Stimulated activated CD4-positive, alpha-beta T cell treated with anti-CD3 and anti-CD28 coated beads, TNF-alpha, amount 100 ng/mL, for 4 hours (primary cell): ENCODE results near the gene PTPRB.

ENCODE experiments used
- DNase-seq, 3 experiments: peaks; one replicate each; pipeline ENCODE4 v3.0.0-alpha.2; 2020; ENCODE audit warnings: low read depth in 3 of 3

PTPRB gene

DNA sequence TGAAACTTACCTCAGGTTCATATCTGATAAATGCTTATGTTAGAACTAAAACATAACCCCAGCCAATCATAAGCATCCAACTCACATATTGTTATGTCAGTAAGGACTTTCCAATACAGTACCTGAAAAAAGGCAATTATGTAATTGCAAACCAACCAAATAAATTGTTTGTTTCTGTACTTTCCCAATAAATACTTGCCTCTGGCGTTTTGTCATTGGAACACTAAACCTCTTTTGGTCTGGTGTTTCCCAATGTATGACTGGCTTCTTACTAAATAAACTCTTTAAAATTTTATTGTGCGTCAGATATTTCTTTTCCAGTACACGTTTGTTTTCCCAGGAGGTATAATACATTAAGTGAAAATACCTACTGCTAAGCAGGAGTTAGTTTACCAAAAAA lies 6.7 kb upstream of the PTPRB start:
- no peak for DNase-seq

DNA sequence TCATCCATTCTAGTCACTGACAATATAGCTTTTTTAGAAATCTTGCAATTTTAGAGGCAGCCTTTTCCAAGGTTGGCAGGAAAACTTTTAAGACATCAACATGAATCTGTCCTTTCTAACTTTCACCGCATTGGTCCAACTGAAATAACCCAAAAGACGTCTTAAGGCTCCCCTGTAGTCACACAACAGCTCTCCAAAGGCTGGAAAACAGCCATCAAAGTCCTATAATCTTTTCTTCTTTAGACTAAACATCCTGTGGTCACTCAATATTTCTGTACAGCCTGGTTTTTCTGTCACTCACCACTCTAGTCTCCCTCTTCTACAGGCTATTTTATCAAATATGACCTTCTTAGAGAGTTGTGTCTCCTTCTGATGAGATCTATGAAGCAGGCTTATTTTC lies 4.5 kb upstream of the PTPRB start:
- no peak for DNase-seq

DNA sequence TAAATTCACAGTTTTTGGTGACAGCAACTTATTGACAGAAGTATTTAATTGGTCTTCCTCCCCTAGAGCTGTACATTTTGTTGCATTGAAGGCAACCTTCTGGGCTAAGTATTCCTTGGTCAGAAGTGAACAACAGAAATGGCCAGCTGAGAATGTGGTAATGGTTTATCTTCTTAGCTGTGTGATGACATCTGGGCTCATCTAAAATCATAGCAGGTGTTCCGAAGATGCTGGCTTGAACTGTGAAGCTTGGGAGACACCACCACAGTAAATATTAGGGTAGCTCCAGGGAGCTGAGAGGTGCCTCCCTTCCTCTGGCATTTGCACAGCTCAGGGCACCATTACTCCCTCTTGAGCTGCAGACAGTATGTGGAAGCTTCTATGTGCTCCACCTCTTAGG lies 3.7 kb upstream of the PTPRB start:
- DNase-seq, result no peak

DNA sequence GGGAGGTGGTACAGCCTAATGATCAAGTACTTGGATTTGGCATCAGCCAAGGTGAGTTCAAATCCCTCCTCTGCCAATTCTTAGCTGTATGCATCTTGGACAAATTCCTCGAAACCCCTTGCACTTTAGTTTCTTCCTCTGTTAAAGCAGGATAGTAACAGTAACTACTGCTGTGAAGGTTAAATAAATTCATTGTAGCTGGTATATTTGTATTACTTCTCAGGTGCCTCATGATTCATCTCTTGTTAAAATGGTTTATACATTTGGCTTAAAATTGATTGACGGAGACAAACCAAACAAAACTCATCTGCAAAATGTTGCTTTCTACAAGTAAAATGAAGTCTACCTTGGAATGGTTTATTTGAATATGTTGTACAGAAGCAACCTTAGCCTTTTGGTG lies 2.3 kb upstream of the PTPRB start:
- no peak for DNase-seq

DNA sequence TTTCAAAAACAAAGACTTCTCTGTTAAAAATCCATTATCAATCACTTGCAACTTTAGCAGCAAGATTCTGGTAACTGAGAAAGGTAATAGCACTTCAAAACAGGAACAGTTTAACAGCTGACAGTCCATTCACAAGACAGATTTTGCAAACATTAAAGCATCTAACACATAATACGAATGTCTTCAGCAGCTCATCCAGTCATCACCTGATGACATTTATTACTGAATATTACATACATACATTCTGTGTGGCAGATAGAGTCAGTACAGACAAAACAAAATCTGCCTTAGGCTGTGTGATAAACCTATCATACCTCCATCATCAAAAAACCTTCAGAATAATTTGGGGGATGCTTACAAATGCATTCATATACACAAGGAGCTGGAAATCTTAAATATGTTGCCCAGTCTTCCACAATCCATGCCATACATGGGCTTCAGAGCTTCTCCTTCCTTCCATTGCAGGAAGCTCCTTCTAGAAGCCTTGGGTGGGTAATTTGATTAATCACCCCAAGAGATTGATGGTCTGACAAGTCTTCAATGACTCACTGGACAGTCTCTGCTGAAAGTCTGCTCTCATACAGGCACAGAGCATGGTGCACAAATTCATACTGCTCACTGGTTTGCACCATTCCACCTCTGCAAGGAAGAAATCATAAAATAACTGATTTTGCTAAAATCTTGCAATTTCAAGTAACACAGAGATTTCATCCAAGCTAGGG lies 1.6 kb upstream of the PTPRB start:
- no peak for DNase-seq

DNA sequence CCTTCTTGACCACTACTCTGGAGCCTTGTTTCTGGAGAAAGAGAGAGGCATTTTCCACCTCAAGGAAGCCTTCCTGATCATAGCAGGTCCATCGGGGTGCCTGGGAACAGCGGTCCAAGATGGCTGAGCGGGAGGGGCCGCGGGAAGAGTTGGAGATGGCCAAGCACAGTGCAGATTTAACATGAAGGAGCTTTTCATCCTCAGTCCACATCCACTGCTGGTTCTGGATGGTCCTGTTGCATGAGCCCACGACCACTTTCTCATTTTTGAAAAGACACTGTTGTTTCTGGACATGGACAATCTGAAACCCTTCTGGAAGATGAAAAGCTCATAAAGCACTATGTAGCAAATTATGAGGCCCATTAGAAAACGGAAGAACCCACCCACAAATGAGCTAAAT lies 1.5 kb downstream of the PTPRB start:
- DNase-seq, result no peak

DNA sequence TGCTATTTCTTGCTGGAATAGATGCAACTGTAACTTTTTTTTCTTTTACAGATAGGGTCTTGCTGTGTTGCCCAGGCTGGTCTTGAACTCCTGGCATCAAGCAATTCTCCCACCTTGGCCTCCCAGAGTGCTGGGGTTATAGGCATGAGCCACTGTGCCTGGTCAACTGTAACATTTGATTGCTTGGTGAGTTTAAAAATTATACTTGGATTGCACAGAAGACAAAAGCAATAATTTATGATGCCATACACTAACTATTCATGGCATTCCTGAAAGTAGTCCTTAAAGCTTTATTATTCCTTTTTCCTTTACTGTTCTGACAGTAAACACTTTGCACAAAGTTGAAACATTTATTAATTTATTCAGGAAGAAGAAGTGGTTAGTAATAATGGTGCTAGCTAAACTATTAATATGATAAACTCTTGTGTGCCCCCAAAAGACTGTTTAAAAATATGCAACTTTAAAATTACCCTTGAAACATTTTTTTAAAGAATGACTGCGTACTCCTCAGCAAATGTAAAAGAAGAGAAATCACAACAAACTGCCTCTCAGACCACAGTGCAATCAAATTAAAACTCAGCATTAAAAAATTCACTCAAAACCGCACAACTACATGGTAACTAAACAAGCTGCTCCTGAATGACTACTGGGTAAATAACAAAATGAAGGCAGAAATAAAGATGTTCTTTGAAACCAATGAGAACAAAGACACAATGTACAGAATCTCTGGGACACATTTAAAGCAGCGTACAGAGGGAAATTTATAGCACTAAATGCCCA lies 8.3 kb downstream of the PTPRB start:
- DNase-seq, result no peak

DNA sequence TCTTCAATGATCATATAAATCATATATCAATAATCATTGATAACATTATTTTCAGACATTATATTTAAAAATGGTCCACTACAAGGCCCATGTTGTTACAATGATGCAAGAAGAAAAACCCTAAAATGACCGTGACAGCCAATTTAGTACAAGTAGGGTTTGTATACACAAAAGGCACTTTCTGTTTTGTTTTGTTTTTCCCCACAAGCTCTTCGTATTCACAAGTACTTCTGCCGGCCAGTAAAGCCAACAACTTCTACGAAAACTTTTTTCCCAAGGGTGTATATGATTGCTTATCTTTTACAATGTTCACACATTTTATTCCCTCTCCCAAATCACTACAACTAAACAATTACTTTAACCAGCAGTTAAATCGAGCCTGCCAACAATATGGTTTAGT lies 9.6 kb downstream of the PTPRB start:
- no peak for DNase-seq

DNA sequence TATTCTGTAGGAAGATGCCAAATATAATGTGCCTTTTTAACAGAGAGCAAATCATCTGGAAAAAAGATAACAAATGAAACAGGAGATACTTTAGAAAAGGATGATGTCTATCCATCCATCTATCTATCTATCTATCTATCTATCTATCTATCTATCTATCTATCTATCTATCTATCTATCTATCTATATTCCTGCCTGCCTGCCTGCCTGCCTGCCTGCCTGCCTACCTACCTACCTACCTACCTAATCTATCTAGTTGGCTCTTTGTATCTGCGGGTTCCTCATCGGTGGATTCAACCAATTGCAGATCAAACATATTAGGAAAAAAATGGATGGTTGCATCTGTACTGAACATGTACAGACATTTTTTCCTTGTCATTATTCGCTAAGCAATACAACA lies 11.0 kb downstream of the PTPRB start:
- DNase-seq, result no peak

DNA sequence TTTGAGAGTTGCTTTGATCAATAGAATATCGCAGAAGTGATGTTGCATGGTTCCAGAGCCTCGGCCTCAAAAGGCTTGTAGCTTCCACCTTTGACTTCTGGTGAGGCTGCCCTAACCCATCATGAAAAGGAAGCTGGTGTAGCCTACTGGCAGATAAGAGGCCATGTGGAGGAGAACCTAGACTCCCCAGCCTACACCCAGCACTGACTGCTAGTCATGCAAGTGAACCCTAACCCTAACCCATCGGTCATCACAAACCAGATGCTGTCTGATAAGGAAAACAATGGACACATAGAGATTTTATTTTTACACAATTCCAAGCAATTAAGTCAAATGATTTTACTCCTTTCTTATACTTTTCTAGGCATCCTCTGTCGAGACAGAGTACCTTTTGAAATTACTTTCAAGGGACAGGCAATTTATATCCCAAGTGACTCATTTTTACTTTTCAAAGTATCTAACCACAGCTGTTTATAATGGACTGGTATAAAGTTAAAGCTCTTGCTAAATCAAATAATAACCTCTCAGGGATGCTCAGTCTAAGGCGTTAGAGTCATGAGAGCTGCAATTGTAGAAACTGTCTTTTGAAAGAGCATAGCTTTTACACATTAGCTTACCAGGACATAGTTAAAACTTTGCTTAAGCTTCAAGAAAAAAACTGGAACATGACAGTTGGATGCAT lies 17.6 kb downstream of the PTPRB start:
- DNase-seq, result no peak

DNA sequence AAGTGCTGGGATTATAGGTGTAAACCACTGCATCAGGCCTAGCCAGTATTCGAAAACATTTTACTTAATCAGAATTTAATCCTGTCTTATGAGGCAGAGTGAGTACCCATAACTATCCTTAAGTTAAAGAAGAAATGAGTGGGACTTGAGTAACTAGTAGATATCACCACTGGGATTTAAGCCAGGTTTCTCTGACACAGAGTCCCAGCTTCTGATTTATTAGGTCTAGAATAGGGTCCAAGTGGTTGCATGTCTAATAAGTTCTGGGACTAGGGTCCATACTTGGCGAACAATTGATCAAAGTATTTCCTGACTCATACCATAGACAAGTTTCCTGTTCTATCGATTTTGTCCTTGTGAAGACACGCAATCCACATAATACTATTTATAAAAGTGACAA lies 18.9 kb downstream of the PTPRB start:
- no peak for DNase-seq

DNA sequence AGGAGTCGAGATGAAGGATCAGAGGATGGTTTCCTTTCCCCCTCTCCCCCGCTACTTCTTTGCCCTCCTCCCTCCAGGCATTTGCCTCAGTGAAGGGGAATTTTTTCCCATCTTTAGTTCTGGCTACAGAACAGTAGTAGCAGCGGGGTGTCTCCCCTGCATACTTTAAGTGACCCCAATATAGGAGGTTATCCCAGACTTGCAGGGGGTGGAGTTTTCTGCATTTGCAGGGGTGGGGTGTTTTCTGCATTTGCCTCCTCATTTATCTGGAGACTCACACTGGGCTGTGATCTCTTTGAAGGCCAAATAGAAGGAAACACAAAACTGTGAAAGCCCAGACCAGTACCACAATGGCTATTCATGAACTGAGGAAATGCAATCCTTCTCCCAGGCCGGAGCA lies 19.8 kb downstream of the PTPRB start:
- no peak for DNase-seq

DNA sequence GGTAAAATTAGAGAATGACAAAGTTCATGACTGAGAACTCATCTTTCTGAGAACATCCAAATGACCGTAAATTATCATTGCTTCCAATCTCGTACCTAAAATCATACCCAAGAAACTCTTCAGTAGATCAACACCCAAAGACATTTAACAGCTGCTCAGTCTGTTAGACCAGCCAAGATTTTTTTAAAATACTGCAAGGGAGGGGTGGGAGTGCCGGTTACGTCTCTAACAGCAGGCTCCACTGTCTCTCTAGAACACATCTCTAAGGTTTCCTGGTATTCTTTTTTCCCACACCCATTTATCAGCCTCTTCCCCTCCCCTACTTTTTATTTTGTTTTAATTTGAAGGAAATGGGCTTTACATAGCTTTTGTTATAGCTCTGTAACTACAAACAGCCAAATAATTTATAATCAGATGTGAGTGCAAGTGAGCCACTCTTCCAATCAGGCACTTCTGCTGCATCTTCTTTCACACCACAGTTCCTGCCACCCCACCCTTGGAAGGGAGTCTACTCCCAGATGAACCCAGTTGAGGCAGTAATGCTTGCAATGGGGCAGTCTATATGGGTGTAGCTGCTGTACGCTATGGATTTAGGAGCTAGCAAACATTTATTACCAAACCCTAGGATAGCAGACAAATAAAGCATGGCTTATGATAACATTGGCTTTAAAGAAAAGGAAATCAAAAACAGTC lies 21.9 kb downstream of the PTPRB start:
- no peak for DNase-seq

DNA sequence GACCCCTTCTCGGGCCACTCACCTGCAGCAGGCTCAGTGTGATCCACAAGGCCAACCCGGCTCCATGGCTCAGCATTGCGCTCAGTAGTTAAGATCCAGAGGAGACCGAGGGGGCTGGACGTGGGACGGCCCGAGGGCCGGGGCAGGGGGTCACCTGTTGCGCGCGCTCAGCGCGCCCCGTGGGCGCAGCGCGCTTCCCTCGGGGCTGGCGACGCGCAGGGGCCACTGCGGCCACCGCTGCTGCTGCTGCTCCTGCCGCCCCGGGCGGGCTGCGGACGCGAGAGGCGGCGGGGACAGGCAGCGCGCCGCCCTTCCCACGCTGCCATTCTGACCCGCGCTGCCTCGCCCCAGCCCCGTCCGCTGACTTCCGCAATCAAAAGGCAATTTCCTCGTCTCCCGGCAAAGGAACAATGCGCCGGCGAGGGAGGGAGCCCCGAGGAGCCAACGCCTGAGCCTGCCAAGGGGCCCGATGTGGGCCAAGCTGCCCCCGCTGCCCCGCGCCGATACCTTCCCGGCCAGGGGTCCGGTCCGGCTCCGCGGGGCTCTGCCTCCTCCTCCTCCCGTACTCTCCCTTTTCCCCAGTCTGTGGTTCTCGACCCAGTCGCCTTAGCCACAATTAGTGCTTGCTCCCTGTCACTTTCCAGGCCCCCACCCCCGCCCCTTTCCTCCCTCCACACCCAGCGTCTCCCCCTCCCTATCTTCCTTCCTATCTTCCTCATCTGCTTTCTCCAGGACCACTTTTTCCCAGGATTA lies 27.3 kb downstream of the PTPRB start:
- no peak for DNase-seq

DNA sequence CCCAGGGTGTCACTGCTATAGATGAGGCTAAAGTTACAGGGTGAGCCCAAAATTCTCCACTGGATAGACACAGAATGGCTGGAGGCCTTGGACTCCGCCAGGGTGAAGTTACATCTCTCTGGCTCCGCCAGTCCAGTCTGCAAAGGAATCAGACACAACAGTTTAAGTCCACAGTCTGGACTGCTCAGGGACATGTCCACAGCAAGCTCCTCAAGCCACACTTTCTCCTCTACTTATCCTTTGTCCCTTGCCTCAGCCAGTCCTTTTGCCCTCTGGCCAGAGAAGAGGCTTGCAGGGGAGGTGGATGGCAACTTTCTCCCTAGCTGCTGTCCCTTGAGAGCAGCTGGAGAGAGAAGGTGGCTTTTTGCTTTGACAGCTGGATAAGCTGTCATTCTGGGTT lies 28.0 kb downstream of the PTPRB start:
- no peak for DNase-seq

DNA sequence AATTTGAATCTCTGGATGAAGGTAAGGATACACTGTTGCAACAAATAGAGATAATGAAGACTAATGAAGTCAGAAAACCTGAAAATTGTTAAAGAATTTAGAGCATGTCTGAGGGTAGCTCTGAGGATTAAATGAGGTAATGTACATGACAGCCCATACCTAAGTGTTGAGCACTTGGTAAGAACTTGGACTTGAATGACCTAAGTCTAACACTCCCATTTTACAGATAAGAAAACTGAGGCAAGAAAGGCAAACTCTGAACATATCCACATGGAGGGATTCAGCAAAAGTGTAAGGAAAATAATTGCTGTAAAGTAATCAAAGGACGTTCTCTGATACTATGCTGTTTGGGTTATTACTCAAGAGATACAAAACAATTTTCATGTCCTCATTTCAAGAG lies 29.0 kb downstream of the PTPRB start:
- DNase-seq, result no peak

DNA sequence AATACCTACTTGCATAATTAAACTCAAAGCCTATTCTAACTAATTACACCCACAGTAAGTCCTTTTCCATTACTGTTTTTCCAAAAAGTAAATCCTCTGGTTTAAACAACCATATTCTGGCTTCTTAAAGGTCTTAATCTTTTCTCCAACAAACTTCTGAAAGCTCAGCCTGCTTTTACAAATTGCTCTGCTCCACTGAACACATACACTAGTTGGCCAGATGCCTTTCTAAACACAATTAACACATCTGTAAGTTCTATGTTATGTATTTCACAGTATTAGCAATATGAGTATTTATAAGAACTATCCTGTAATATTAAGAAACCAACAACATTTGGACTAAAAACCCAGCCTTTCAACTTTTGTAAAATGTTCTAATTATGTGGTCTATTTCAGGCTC lies 30.1 kb downstream of the PTPRB start:
- no peak for DNase-seq

DNA sequence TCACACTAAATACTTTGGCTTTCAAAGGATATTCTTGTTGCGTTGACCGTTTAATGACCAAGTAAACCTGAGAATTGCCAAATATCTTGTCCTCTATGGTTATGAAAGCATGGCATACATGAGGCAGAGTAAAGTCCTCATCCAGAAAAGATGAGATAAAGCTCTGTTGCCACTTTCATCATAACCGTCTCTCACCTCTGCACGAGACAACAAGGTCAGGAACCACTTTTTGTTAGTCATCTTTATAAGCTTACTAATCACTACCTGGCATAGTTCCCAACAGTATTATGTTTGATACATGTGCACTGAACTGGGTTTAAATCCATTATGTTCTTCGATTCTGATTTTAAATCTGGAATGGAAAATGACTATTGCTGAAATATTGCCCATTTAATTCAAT lies 31.3 kb downstream of the PTPRB start:
- no peak for DNase-seq

DNA sequence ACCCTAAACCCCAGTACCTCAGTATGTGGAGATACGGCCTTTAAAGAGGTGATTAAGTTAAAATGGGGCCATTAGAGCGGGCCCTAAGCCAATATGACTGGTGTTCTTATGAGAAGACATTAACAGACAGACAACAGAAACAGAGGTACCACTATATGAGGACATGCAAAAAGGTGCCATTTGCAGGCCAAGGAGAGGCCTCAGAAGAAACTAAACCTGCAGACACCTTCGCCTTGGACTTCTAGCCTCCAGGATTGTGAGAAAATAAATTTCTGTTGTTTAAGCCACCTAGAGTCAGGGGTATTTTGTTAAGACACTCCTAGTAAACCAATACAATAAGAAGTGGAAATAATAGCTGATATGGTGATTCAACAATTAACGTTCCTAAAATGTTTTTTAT lies 32.6 kb downstream of the PTPRB start:
- no peak for DNase-seq

DNA sequence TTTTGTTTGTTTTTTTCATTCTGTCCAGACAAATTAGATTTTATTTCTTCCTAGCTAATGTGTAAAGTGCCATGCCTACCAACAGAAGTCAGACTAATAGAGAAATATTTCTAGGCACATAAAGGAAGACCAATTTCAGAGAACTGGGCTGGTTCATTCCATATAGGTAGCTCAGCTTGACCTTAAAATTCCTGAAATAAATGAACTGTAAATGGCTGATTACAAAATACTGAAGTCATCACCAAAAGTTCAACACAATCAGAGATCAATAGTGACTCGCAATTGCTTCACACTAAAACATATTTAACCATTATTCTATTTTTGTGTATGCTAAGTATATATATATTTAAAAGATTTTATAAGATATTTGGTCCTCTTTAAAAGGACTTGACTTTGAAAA lies 34.2 kb downstream of the PTPRB start:
- no peak for DNase-seq

DNA sequence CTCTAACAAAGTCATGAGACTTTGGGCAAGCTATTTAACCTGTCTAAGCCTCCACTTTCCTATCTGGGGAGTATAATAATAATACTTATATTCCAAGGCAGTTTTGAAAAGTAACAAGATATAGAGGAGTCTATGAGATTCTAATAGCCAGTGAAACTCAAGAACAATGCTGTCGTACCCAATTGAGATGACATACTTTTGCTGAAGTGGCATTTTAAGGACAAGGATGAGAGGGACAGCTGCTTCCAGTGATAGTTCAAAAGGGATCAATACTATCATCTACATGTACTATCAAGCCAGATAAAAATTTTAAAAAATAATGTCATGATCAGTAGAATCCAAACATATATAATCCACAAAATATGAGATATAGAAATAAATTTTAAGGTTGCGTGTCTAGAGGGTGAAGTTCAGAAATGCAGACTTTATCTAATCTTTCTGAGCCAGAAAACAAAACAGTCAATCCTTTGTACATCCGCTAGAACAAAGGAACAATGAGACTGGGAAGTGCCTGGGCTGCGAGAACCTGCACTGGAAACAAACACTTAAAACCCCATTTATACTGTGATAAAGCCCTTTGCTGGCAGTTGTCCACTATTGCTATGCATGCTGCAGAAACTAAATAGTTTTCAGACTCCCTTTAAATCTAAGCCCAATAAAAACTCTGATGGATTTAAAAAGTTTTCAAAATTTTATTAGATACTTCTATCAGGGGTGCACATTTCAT lies 38.6 kb downstream of the PTPRB start:
- no peak for DNase-seq
